ENCODE measurements around the gene PDE6C.

DNA sequence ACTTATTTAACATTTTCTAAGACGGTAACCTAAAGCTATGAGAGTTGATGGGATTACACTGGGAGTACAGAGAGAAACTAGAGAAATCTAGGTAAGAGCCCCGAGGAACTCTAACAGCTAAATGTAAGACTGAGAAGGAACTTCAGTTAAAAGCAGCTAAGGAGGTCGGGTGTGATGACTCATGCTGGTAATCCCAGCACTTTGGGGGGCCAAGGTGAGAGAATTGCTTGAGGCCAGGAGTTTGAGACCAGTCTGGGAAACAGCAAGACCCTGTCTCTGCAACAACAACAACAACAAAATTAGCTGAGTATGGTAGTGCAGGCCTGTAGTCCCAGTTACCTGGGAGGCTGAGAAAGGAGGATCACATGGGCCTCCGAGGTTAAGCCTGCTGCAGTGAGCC is 66.0 kb downstream of the PDE6C start:
- TF ChIP-seq CTCF (IDR thresholded peaks at IDR 0.05), result no peak
- no peak for TF ChIP-seq POLR2A (IDR thresholded peaks at IDR 0.05)
